GM23338 (cell line): ENCODE results near the gene SLC49A4. TPM values are rescaled to one million over a fixed set of nuclear protein-coding genes. Genes with fewer than 3 reads are reported as not detected.
A peak's percentile ranks its signal among the peaks of the same experiment; 100 is the strongest.

Experiments
- ATAC-seq: fragments of 200-7000 bp; cut with Tn5 transposase; 3 replicates; pipeline ENCODE4 v1.9.1; 2020
- DNase-seq: peaks from one replicate; pipeline ENCODE4 v3.0.0-alpha.2; 2015; ENCODE audit warnings: low spot score
- H2AFZ ChIP-seq: fragments of 200-600 bp; sonication (generic); 2 replicates; pipeline ENCODE4 v1.8.0; 2016; ENCODE audit warnings: antibody characterized with exemption, mild to moderate bottlenecking, moderate library complexity
- H3F3A ChIP-seq: fragments of 200-600 bp; sonication (generic); replicated peaks from 2 replicates; pipeline ENCODE4 v1.8.0; 2017; ENCODE audit warnings: antibody characterized with exemption, mixed run types, low read depth
- H3K27ac ChIP-seq: fragments of 200-600 bp; sonication (generic); 2 replicates; pipeline ENCODE4 v1.6.1; 2016; ENCODE audit warnings: low read depth
- H3K27me3 ChIP-seq: fragments of 200-600 bp; sonication (generic); 2 replicates; pipeline ENCODE4 v1.8.0; 2016; ENCODE audit warnings: mild to moderate bottlenecking, mixed run types, moderate library complexity; ENCODE audit not compliant: insufficient read depth
- H3K36me3 ChIP-seq: fragments of 200-600 bp; sonication (generic); 2 replicates; pipeline ENCODE4 v1.8.0; 2016; ENCODE audit warnings: mild to moderate bottlenecking; ENCODE audit not compliant: insufficient read depth
- H3K4me1 ChIP-seq: fragments of 200-600 bp; sonication (generic); 2 replicates; pipeline ENCODE4 v1.8.0; 2016; ENCODE audit warnings: mild to moderate bottlenecking, moderate library complexity; ENCODE audit not compliant: insufficient read depth
- H3K4me2 ChIP-seq: fragments of 200-600 bp; sonication (generic); 2 replicates; pipeline ENCODE4 v1.7.1; 2017; ENCODE audit warnings: mixed run types
- H3K4me3 ChIP-seq: fragments of 200-600 bp; sonication (generic); 2 replicates; pipeline ENCODE4 v1.6.1; 2016; ENCODE audit warnings: mixed run types
- H3K79me2 ChIP-seq: fragments of 200-600 bp; sonication (generic); replicated peaks from 2 replicates; pipeline ENCODE4 v1.8.0; 2017; ENCODE audit warnings: mild to moderate bottlenecking; ENCODE audit not compliant: insufficient read depth
- H3K9me2 ChIP-seq: fragments of 200-600 bp; sonication (generic); 2 replicates; pipeline ENCODE4 v1.8.0; 2017; ENCODE audit not compliant: insufficient read depth
- H4K20me1 ChIP-seq: fragments of 200-600 bp; sonication (generic); replicated peaks from 2 replicates; pipeline ENCODE4 v1.8.0; 2017; ENCODE audit warnings: mild to moderate bottlenecking; ENCODE audit not compliant: insufficient read depth
- H3K27ac Mint-ChIP-seq: 2 replicates; pipeline ENCODE4 v1.8.0; 2020; ENCODE audit warnings: inconsistent platforms, mild to moderate bottlenecking, moderate library complexity, mixed read lengths
- H3K27me3 Mint-ChIP-seq: 3 replicates; pipeline ENCODE4 v1.8.0; 2022; ENCODE audit warnings: low read depth, mild to moderate bottlenecking, moderate library complexity, mixed read lengths, inconsistent platforms; ENCODE audit not compliant: insufficient read depth, poor library complexity
- H3K36me3 Mint-ChIP-seq: 3 replicates; pipeline ENCODE4 v1.8.0; 2021; ENCODE audit warnings: low read depth, mild to moderate bottlenecking, inconsistent platforms, moderate library complexity, mixed read lengths
- H3K4me1 Mint-ChIP-seq: 3 replicates; pipeline ENCODE4 v1.8.0; 2020; ENCODE audit warnings: mild to moderate bottlenecking, inconsistent platforms, mixed read lengths
- H3K4me3 Mint-ChIP-seq: 3 replicates; pipeline ENCODE4 v1.8.0; 2021; ENCODE audit warnings: moderate library complexity, mild to moderate bottlenecking, inconsistent platforms, mixed read lengths
- H3K9me3 Mint-ChIP-seq: 3 replicates; pipeline ENCODE4 v1.8.0; 2020; ENCODE audit warnings: moderate library complexity, mild to moderate bottlenecking, inconsistent platforms, mixed read lengths
- JUNB ChIP-seq: IDR thresholded peaks from one replicate; pipeline ENCODE4 v1.6.1; 2016; ENCODE audit warnings: antibody characterized with exemption; ENCODE audit not compliant: unreplicated experiment
- POLR2AphosphoS5 ChIP-seq: IDR thresholded peaks from 2 replicates; pipeline ENCODE4 v1.6.1; 2016; ENCODE audit warnings: antibody characterized with exemption, low read depth
- REST ChIP-seq: IDR thresholded peaks from one replicate; pipeline ENCODE4 v1.6.1; 2018; ENCODE audit warnings: antibody characterized with exemption; ENCODE audit not compliant: unreplicated experiment
- ZNF331 ChIP-seq: fragments of 250-450 bp; sonication (Bioruptor Pico); IDR thresholded peaks from 2 replicates; pipeline ENCODE4 v1.5.0; 2020; ENCODE audit warnings: low read depth, mild to moderate bottlenecking, moderate library complexity
- ZNF462 ChIP-seq: fragments of 250-450 bp; sonication (Bioruptor Pico); IDR thresholded peaks from 2 replicates; pipeline ENCODE4 v1.5.0; 2020; ENCODE audit warnings: mild to moderate bottlenecking, moderate library complexity
- polyA plus RNA-seq: library from polyadenylated mRNA; unstranded; fragments of >200 nt; fragmentation: Nextera tagmentation; extraction: Ambion mirVana; gene quantifications from 2 replicates; pipeline ENCODE4 v1.2.1, GENCODE V29; 2016
- total RNA-seq: library from RNA; depleted of rRNA; stranded (reverse); fragments of >200 nt; shearing (Covaris generic); gene quantifications from 2 replicates; pipeline ENCODE4 v1.2.3, GENCODE V29; 2014
- TF ChIP-seq, protein P1 (sequence below), 2 experiments: fragments of 200-600 bp in 1 of 2; sonication (generic) in 1 of 2; conservative IDR thresholded peaks; 2 replicates each; pipeline versions ENCODE4 v1.5.1 to v1.6.1; 2016 to 2017; ENCODE audit warnings: antibody characterized with exemption in 2 of 2, low read depth in 2 of 2, mild to moderate bottlenecking in 2 of 2, moderate library complexity in 1 of 2

The SLC49A4 gene
- total and polyA plus RNA-seq, 2 experiments from 2014 or later = 3.7 to 16.8 TPM

GRCh38 chr3:122929188-122930062 lies 134.6 kb downstream of the SLC49A4 start:
- Histone ChIP-seq H3K4me2 (no peak overlapping the region), H3K27ac (no peak overlapping the region), H3K9me2 (no peaks in the 10 kb centered on the region), H3F3A (no peaks in the 10 kb centered on the region), H4K20me1 (no peaks in the 10 kb centered on the region; the same call in none of the 2 replicates), H3K36me3 (no peaks in the 10 kb centered on the region), H3K79me2 (no peaks in the 10 kb centered on the region), H2AFZ (no peak overlapping the region), H3K4me1 (no peaks in the 10 kb centered on the region), H3K27me3 (no peaks in the 10 kb centered on the region), H3K4me3 (no peak overlapping the region)
- H3K27ac Mint-ChIP-seq = no peak overlapping the region
- no peaks in the 10 kb centered on the region for H3K36me3 Mint-ChIP-seq
- no peaks in the 10 kb centered on the region for H3K4me1 Mint-ChIP-seq
- TF ChIP-seq ZNF331 (no peak), POLR2AphosphoS5 (no peak)
- TF ChIP-seq, protein P1, sequence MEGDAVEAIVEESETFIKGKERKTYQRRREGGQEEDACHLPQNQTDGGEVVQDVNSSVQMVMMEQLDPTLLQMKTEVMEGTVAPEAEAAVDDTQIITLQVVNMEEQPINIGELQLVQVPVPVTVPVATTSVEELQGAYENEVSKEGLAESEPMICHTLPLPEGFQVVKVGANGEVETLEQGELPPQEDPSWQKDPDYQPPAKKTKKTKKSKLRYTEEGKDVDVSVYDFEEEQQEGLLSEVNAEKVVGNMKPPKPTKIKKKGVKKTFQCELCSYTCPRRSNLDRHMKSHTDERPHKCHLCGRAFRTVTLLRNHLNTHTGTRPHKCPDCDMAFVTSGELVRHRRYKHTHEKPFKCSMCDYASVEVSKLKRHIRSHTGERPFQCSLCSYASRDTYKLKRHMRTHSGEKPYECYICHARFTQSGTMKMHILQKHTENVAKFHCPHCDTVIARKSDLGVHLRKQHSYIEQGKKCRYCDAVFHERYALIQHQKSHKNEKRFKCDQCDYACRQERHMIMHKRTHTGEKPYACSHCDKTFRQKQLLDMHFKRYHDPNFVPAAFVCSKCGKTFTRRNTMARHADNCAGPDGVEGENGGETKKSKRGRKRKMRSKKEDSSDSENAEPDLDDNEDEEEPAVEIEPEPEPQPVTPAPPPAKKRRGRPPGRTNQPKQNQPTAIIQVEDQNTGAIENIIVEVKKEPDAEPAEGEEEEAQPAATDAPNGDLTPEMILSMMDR (conservative IDR thresholded peaks at IDR 0.05; ENCODE audit: low read depth in 2 of 2) = no peak
- no peak overlapping the region for H3K4me3 Mint-ChIP-seq
- DNase-seq = no peak
- ATAC-seq = no peak
- no peaks in the 10 kb centered on the region for H3K9me3 Mint-ChIP-seq
- peaks cover 14% of the 10 kb centered on the region for H3K27me3 Mint-ChIP-seq

DNA sequence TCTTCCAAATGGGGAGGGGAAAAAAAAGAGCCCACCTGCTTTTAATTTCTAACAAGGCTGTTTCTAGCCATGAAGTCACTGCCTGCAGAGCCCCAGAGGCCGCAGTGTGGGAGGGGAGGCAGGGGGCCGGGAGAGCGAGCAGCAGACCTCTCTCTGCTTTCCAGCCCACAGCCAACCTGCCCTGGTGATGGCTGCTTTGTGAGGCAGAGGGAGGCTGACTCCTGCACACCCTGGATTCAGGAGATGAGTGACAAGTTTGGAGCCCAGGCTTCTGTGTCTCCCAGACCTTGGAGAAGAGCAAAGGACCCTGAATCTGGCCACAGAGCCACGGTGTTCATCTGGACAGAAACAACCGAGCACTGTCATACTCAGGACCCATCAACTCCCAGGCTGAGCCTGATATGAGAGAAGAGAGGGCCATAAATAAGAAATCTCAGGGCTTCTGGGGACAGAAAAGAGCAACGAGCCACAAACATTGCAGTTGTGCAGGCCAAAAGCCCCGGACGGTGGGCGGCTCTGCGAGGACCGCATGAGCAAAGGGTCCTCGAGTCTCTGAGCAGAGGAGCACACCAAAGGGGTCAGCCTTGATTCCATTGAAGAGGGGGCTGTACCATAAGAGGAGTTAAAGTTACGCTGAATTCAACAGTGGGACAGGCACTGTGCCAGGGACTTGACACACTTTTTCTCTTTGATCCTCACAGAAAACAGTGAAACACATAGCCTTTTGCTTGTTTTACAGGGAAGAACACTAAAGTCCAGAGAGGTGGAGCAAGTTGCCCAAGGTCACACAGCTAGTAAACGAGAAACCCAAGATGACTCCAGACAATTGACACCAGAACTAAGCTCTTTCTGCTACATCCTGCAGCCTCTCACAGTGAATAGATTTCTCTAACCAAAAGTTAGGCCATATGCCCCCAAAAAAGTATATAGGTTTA lies 135.5 kb downstream of the SLC49A4 start:
- Histone ChIP-seq H3F3A (no peaks in the 10 kb centered on the region), H3K27ac (no peak overlapping the region), H3K4me3 (no peak overlapping the region), H4K20me1 (no peaks in the 10 kb centered on the region; the same call in 1 of the 2 replicates), H3K9me2 (no peaks in the 10 kb centered on the region), H3K36me3 (no peaks in the 10 kb centered on the region), H3K27me3 (no peaks in the 10 kb centered on the region), H3K4me1 (no peaks in the 10 kb centered on the region), H2AFZ (no peak overlapping the region), H3K79me2 (no peaks in the 10 kb centered on the region), H3K4me2 (no peak overlapping the region)
- Mint-ChIP-seq H3K36me3 (no peaks in the 10 kb centered on the region), H3K27ac (no peak overlapping the region), H3K9me3 (no peaks in the 10 kb centered on the region), H3K4me3 (no peak overlapping the region), H3K27me3 (peaks cover 14% of the 10 kb centered on the region), H3K4me1 (no peaks in the 10 kb centered on the region)
- ATAC-seq (peak; percentile 59), DNase-seq (no peak)
- TF ChIP-seq JUNB (no peak), REST (no peak), ZNF462 (CRISPR knock-in tag) (no peak)
